MM.1S (cell line): Measurements from ENCODE around the gene PLEKHG1.

Source experiments
- DNase-seq: peaks from one replicate; pipeline ENCODE4 v3.0.0-alpha.2; 2015
- H2AFZ ChIP-seq: fragments of 300-600 bp; sonication (generic); 2 replicates; pipeline ENCODE4 v1.6.0; 2016; ENCODE audit warnings: antibody characterized with exemption, low read length
- H3F3A ChIP-seq: fragments of 300-600 bp; sonication (generic); 2 replicates; pipeline ENCODE4 v1.6.1; 2016; ENCODE audit warnings: mild to moderate bottlenecking, antibody characterized with exemption, low read length, moderate library complexity, mixed read lengths; ENCODE audit not compliant: insufficient read depth
- H3K27ac ChIP-seq: fragments of 300-600 bp; sonication (generic); 2 replicates; pipeline ENCODE4 v1.5.1; 2016; ENCODE audit warnings: mild to moderate bottlenecking, low read length
- H3K27me3 ChIP-seq: fragments of 300-600 bp; sonication (generic); replicated peaks from 2 replicates; pipeline ENCODE4 v1.6.0; 2016; ENCODE audit warnings: low read length; ENCODE audit not compliant: insufficient read depth
- H3K36me3 ChIP-seq: fragments of 300-600 bp; sonication (generic); replicated peaks from 2 replicates; pipeline ENCODE4 v1.6.1; 2016; ENCODE audit warnings: mild to moderate bottlenecking, low read length, mixed read lengths; ENCODE audit not compliant: insufficient read depth
- H3K4me1 ChIP-seq: fragments of 300-600 bp; sonication (generic); 2 replicates; pipeline ENCODE4 v1.6.1; 2016; ENCODE audit warnings: low read length, mixed read lengths
- H3K4me2 ChIP-seq: fragments of 300-600 bp; sonication (generic); 2 replicates; pipeline ENCODE4 v1.6.0; 2016; ENCODE audit warnings: low read depth, low read length
- H3K4me3 ChIP-seq: fragments of 300-600 bp; sonication (generic); 2 replicates; pipeline ENCODE4 v1.5.1; 2016; ENCODE audit warnings: low read length, mixed read lengths
- H3K79me2 ChIP-seq: fragments of 300-600 bp; sonication (generic); 2 replicates; pipeline ENCODE4 v1.6.1; 2016; ENCODE audit warnings: mixed run types, low read length, mixed read lengths
- H3K9ac ChIP-seq: fragments of 300-600 bp; sonication (generic); 2 replicates; pipeline ENCODE4 v1.6.1; 2016; ENCODE audit warnings: low read length, mixed read lengths
- H3K9me2 ChIP-seq: fragments of 300-600 bp; sonication (generic); replicated peaks from 2 replicates; pipeline ENCODE4 v1.6.1; 2016; ENCODE audit warnings: mild to moderate bottlenecking, low read length, mixed read lengths; ENCODE audit not compliant: insufficient read depth
- H3K9me3 ChIP-seq: fragments of 300-600 bp; sonication (generic); replicated peaks from 2 replicates; pipeline ENCODE4 v1.6.1; 2016; ENCODE audit warnings: mild to moderate bottlenecking, low read length, mixed read lengths; ENCODE audit not compliant: insufficient read depth
- H4K20me1 ChIP-seq: fragments of 300-600 bp; sonication (generic); 2 replicates; pipeline ENCODE4 v1.6.1; 2016; ENCODE audit warnings: mild to moderate bottlenecking, low read length, moderate library complexity, mixed read lengths; ENCODE audit not compliant: insufficient read depth
- CTCF ChIP-seq: fragments of 300-600 bp; sonication (generic); IDR thresholded peaks from 2 replicates; pipeline ENCODE4 v1.5.1; 2016; ENCODE audit warnings: antibody characterized with exemption, low read length, mixed read lengths
- EZH2 ChIP-seq: fragments of 300-600 bp; sonication (generic); optimal IDR thresholded peaks from 2 replicates; pipeline ENCODE3; 2017; ENCODE audit warnings: low read depth, mild to moderate bottlenecking, antibody characterized with exemption, low read length, mixed read lengths
- EZH2phosphoT487 ChIP-seq: fragments of 300-600 bp; sonication (generic); IDR thresholded peaks from 2 replicates; pipeline ENCODE4 v1.6.1; 2018; ENCODE audit warnings: antibody characterized with exemption, low read length

The PLEKHG1 gene

GRCh38 chr6:150617062-150617461, 17.4 kb downstream of the PLEKHG1 start:
- Histone ChIP-seq H3K79me2 (no peaks in the 10 kb centered on the region), H3F3A (no peaks in the 10 kb centered on the region), H2AFZ (no peak overlapping the region), H3K4me1 (no peaks in the 10 kb centered on the region), H3K27me3 (no peaks in the 10 kb centered on the region), H3K9me2 (no peaks in the 10 kb centered on the region), H4K20me1 (no peaks in the 10 kb centered on the region), H3K36me3 (no peaks in the 10 kb centered on the region), H3K9ac (no peak overlapping the region), H3K27ac (no peak overlapping the region), H3K4me2 (no peak overlapping the region), H3K9me3 (no peaks in the 10 kb centered on the region), H3K4me3 (no peak overlapping the region)
- TF ChIP-seq EZH2 (no peak), CTCF (no peak), EZH2phosphoT487 (no peak)
- no peak for DNase-seq

- no peaks in the 10 kb centered on the region for H3F3A ChIP-seq
- no peaks in the 10 kb centered on the region for H3K9me2 ChIP-seq
- peaks cover 6% of the 10 kb centered on the region; the same call in 1 of the 2 replicates for H3K4me1 ChIP-seq
- H3K9ac ChIP-seq: no peak overlapping the region
- no peak for DNase-seq
- no peak overlapping the region for H3K4me3 ChIP-seq
- H4K20me1 ChIP-seq: no peaks in the 10 kb centered on the region
- H3K27ac ChIP-seq: no peak overlapping the region
- TF ChIP-seq EZH2 (no peak), EZH2phosphoT487 (no peak), CTCF (no peak)
- H3K79me2 ChIP-seq: no peaks in the 10 kb centered on the region
- H3K36me3 ChIP-seq: no peaks in the 10 kb centered on the region
- no peaks in the 10 kb centered on the region for H3K9me3 ChIP-seq
- H3K27me3 ChIP-seq: no peaks in the 10 kb centered on the region
- no peak overlapping the region for H2AFZ ChIP-seq
- H3K4me2 ChIP-seq: no peak overlapping the region
Measured at GRCh38 chr6:150617496-150618460, 18.1 kb downstream of the PLEKHG1 start.

GRCh38 chr6:150619275-150619674, 19.6 kb downstream of the PLEKHG1 start:
- Histone ChIP-seq H3K27me3 (no peaks in the 10 kb centered on the region), H3K9me3 (no peaks in the 10 kb centered on the region), H3K79me2 (no peaks in the 10 kb centered on the region), H3K9me2 (no peaks in the 10 kb centered on the region), H3K4me3 (no peak overlapping the region), H4K20me1 (no peaks in the 10 kb centered on the region), H3K27ac (no peak overlapping the region), H3K9ac (no peak overlapping the region), H3F3A (no peaks in the 10 kb centered on the region), H3K36me3 (no peaks in the 10 kb centered on the region), H2AFZ (no peak overlapping the region), H3K4me2 (no peak overlapping the region), H3K4me1 (peaks cover 16% of the 10 kb centered on the region; the same call in 1 of the 2 replicates)
- TF ChIP-seq EZH2 (no peak), EZH2phosphoT487 (no peak), CTCF (no peak)
- no peak for DNase-seq
